DOHH2 (cell line): ENCODE measurements around the gene IRF2BP1.

ENCODE experiments used
- H3F3A ChIP-seq: fragments of 200-600 bp; sonication (generic), shearing (Covaris generic); 2 replicates; pipeline ENCODE4 v1.6.0; 2016; ENCODE audit warnings: antibody characterized with exemption, mild to moderate bottlenecking; ENCODE audit not compliant: control insufficient read depth, insufficient read depth
- H3K27ac ChIP-seq: fragments of 200-600 bp; sonication (generic); 2 replicates; pipeline ENCODE4 v1.5.1; 2014; ENCODE audit warnings: low read depth, mild to moderate bottlenecking, low read length, moderate library complexity
- H3K27me3 ChIP-seq: fragments of 200-600 bp; sonication (generic); 2 replicates; pipeline ENCODE4 v1.6.1; 2014; ENCODE audit warnings: mild to moderate bottlenecking, low read length, mixed read lengths; ENCODE audit not compliant: control insufficient read depth
- H3K36me3 ChIP-seq: fragments of 200-600 bp; sonication (generic); 2 replicates; pipeline ENCODE4 v1.6.1; 2014; ENCODE audit warnings: mild to moderate bottlenecking, low read length, moderate library complexity, mixed read lengths; ENCODE audit not compliant: control insufficient read depth
- H3K4me1 ChIP-seq: fragments of 200-600 bp; sonication (generic); 2 replicates; pipeline ENCODE4 v1.6.1; 2014; ENCODE audit warnings: mild to moderate bottlenecking, low read length, mixed read lengths; ENCODE audit not compliant: control insufficient read depth
- H3K4me2 ChIP-seq: fragments of 200-600 bp; sonication (generic); 2 replicates; pipeline ENCODE4 v1.6.0; 2014; ENCODE audit warnings: mild to moderate bottlenecking, low read length, moderate library complexity
- H3K4me3 ChIP-seq: fragments of 200-600 bp; sonication (generic); 2 replicates; pipeline ENCODE4 v1.5.1; 2014; ENCODE audit warnings: mild to moderate bottlenecking, low read length, mixed read lengths
- H3K79me2 ChIP-seq: fragments of 200-600 bp; sonication (generic); 2 replicates; pipeline ENCODE4 v1.6.1; 2014; ENCODE audit warnings: mild to moderate bottlenecking, low read length, mixed read lengths; ENCODE audit not compliant: control insufficient read depth
- H3K9me2 ChIP-seq: fragments of 200-600 bp; sonication (generic); replicated peaks from 2 replicates; pipeline ENCODE4 v1.6.1; 2014; ENCODE audit warnings: mild to moderate bottlenecking, low read length, mixed read lengths; ENCODE audit not compliant: control insufficient read depth
- H3K9me3 ChIP-seq: fragments of 200-600 bp; sonication (generic); 2 replicates; pipeline ENCODE4 v1.6.1; 2014; ENCODE audit warnings: antibody characterized with exemption, low read length, mixed read lengths; ENCODE audit not compliant: control insufficient read depth, insufficient read depth
- H4K20me1 ChIP-seq: fragments of 200-600 bp; sonication (generic); 2 replicates; pipeline ENCODE4 v1.6.0; 2014; ENCODE audit warnings: low read depth, mild to moderate bottlenecking, antibody characterized with exemption, low read length, moderate library complexity; ENCODE audit not compliant: control insufficient read depth, insufficient read depth
- EZH2phosphoT487 ChIP-seq: fragments of 200-600 bp; sonication (generic); IDR thresholded peaks from 2 replicates; pipeline ENCODE4 v1.6.1; 2017; ENCODE audit warnings: borderline replicate concordance, mild to moderate bottlenecking, antibody characterized with exemption, low read length, moderate library complexity, mixed read lengths
- TF ChIP-seq, protein P1 (sequence below): fragments of 200-600 bp; sonication (generic); IDR thresholded peaks from one replicate; pipeline ENCODE4 v1.5.1; 2014; ENCODE audit warnings: antibody characterized with exemption, mild to moderate bottlenecking, low read depth, low read length; ENCODE audit not compliant: poor library complexity, severe bottlenecking

The IRF2BP1 gene

DNA sequence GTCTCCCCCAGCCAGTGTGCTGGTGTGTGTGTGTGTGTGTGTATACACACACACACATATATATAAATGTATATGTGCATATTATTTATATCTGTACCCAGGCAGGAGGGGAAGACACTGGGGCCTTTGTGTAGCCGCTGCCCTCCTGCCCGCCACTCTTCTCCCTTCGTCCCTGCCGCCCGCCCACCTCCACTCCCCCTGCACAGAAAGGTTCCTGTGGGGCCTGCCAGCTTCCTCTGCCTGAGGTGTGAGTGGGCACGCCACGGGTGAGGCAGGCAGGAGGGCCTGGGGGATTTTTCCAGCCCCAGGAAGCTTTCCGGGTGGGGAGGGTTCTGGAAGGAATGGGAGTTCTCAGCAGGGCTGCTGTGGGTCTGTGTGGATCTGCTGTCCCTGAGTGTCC is 6.9 kb downstream of the IRF2BP1 start:
- H3K4me2 ChIP-seq = no peak overlapping the region
- H3K9me3 ChIP-seq = no peaks in the 10 kb centered on the region
- no peak overlapping the region for H3K27ac ChIP-seq

DNA sequence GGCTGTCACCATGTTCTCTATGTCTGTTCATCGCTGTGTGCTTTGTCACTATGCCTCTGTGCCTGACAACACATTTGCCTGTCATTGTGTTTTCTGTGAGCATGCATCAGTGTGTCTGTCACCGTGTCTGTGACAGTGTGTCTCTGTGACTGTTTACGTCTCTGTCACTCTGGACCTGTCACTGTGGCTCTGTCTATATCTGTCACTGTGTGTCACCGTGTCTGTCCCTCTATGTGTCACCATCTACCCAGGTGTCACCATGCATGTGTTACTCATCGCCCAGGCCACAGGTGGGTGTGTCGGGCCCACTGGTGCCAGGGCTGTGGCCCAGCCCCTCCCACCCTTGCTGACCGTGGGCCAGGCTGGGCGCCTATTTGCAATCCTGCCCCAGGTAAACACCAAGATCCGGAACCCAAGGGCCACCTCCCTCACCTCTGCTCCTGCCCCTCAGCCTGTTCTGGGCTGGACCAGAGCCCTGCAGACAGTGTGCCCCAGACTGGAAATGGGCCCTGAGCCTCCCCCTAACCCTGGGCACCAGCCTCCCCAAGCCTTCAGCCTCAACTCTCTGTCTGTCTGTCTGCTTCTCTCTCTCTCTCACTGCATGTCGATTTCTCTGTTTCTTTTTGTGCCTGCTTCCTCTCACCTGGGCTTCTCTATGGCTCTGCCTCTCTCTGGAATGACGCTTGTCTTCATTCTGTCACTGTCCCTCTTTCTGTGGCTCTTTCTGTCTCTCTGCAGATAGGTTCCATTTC is 7.7 kb downstream of the IRF2BP1 start:
- H4K20me1 ChIP-seq = peaks cover 15% of the 10 kb centered on the region; the same call in 1 of the 2 replicates
- H3K4me3 ChIP-seq = no peak overlapping the region
- peaks cover 17% of the 10 kb centered on the region for H3K4me1 ChIP-seq
- H3K36me3 ChIP-seq = peaks cover 11% of the 10 kb centered on the region
- H3K4me2 ChIP-seq = no peak overlapping the region
- TF ChIP-seq, protein P1, sequence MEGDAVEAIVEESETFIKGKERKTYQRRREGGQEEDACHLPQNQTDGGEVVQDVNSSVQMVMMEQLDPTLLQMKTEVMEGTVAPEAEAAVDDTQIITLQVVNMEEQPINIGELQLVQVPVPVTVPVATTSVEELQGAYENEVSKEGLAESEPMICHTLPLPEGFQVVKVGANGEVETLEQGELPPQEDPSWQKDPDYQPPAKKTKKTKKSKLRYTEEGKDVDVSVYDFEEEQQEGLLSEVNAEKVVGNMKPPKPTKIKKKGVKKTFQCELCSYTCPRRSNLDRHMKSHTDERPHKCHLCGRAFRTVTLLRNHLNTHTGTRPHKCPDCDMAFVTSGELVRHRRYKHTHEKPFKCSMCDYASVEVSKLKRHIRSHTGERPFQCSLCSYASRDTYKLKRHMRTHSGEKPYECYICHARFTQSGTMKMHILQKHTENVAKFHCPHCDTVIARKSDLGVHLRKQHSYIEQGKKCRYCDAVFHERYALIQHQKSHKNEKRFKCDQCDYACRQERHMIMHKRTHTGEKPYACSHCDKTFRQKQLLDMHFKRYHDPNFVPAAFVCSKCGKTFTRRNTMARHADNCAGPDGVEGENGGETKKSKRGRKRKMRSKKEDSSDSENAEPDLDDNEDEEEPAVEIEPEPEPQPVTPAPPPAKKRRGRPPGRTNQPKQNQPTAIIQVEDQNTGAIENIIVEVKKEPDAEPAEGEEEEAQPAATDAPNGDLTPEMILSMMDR = no peak
- no peak for TF ChIP-seq EZH2phosphoT487
- H3K9me3 ChIP-seq = no peaks in the 10 kb centered on the region
- no peaks in the 10 kb centered on the region for H3F3A ChIP-seq
- no peaks in the 10 kb centered on the region for H3K9me2 ChIP-seq
- H3K27me3 ChIP-seq = peaks cover 34% of the 10 kb centered on the region
- peaks cover 8% of the 10 kb centered on the region for H3K79me2 ChIP-seq
- H3K27ac ChIP-seq = no peak overlapping the region

More for the DNA sequence above, 6.9 kb downstream of the IRF2BP1 start:
- Histone ChIP-seq H4K20me1 (peaks cover 20% of the 10 kb centered on the region; the same call in 1 of the 2 replicates), H3F3A (no peaks in the 10 kb centered on the region), H3K4me3 (no peak overlapping the region), H3K9me2 (no peaks in the 10 kb centered on the region), H3K27me3 (peaks cover 34% of the 10 kb centered on the region), H3K36me3 (peaks cover 16% of the 10 kb centered on the region), H3K4me1 (peaks cover 23% of the 10 kb centered on the region), H3K79me2 (peaks cover 13% of the 10 kb centered on the region)
- no peak for TF ChIP-seq EZH2phosphoT487
- TF ChIP-seq, protein P1 = no peak

DNA sequence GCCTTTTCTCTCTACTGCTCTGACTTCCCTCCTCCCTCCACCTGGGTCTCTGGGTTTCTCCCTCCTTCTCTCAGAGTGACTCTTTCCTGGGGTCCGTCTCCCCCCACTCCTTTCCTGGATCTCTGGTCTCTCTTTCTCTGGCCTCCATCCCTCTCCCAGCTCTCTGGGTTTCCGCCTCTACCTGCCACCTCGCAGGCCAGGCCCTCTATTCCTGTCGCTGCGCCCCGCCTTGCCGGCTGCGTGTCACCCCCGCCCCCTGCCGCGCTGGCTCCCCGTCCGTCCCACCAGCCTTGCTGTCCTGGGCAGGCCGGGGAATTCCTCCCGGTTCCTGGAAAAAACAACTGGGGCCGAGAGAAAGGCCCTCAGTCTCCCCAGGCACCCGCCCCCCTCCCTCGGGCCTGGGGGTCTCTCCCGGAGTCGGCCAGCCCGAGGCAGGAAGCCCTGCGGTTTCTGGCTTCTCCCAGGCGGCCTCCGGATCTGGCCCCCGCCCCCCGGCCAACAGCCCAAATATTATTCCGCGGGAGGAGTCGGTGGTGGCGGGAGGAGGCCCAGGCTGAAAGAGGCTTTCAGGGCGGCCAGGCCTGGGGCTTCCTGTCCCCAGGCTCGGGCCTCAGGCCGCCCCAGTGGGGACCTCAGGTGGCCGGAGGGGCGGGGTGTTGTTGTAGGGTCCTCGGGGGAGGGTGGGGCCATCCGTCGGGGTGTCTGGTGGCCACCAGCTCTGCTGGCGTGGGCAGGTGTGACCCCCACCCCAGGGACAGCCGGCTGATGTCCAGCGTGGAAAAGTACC is 9.3 kb downstream of the IRF2BP1 start:
- Histone ChIP-seq H3K36me3 (no peaks in the 10 kb centered on the region), H3K4me2 (peak overlapping the region; percentile 45), H3K9me3 (no peaks in the 10 kb centered on the region), H3K79me2 (no peaks in the 10 kb centered on the region), H3F3A (no peaks in the 10 kb centered on the region), H3K4me3 (peak overlapping the region; percentile 20; the same call in 1 of the 2 replicates), H3K9me2 (no peaks in the 10 kb centered on the region), H3K4me1 (peaks cover 11% of the 10 kb centered on the region), H3K27me3 (peaks cover 34% of the 10 kb centered on the region), H4K20me1 (no peaks in the 10 kb centered on the region), H3K27ac (no peak overlapping the region)
- TF ChIP-seq EZH2phosphoT487 = 0 out of 2 replicates have a peak, but pooled peaks have one; percentile 23
- TF ChIP-seq, protein P1 = no peak
